ENCODE measurements around the gene UBE2J2. TPM values are rescaled to one million over a fixed set of nuclear protein-coding genes. Genes with fewer than 3 reads are reported as not detected.
"Not testable (repeated sequence)": the region's sequence is repeated elsewhere in the genome, so short reads cannot be mapped to it uniquely, and the experiment has no call there.

Gene UBE2J2
- total RNA-seq, 2 donors from 2014 or later, result 27.5 to 33.5 TPM

- no peak for DNase-seq (ENCODE audit: low spot score)
- Histone ChIP-seq H3K27me3 (no peaks in the 10 kb centered on the region), H3K9me3 (no peaks in the 10 kb centered on the region), H3K4me1 (peaks cover 0 to 24% of the 10 kb centered on the region in 2 donors), H3K4me3 (no peak overlapping the region), H3K27ac (no peak overlapping the region), H3K36me3 (peaks cover 54% of the 10 kb centered on the region)
- no peak for TF ChIP-seq CTCF (IDR thresholded peaks at IDR 0.05)
Observed at GRCh38 chr1:1255611-1256010, 18.0 kb downstream of the UBE2J2 start.

GRCh38 chr1:1255078-1255477 lies 18.6 kb downstream of the UBE2J2 start:
- Histone ChIP-seq H3K27ac (no peak overlapping the region), H3K9me3 (no peaks in the 10 kb centered on the region), H3K4me3 (no peak overlapping the region), H3K4me1 (peaks cover 0 to 19% of the 10 kb centered on the region in 2 donors), H3K27me3 (no peaks in the 10 kb centered on the region), H3K36me3 (peaks cover 49% of the 10 kb centered on the region)
- DNase-seq (ENCODE audit: low spot score), result no peak
- TF ChIP-seq CTCF (IDR thresholded peaks at IDR 0.05), result no peak

- DNase-seq (ENCODE audit: low spot score), result no peak
- Histone ChIP-seq H3K4me3 (no peak overlapping the region), H3K27ac (no peak overlapping the region), H3K9me3 (no peaks in the 10 kb centered on the region), H3K4me1 (peaks cover 0 to 14% of the 10 kb centered on the region in 2 donors), H3K36me3 (peaks cover 45% of the 10 kb centered on the region), H3K27me3 (no peaks in the 10 kb centered on the region)
- TF ChIP-seq CTCF (IDR thresholded peaks at IDR 0.05), result no peak
Observed at GRCh38 chr1:1254667-1254998, 19.0 kb downstream of the UBE2J2 start.

GRCh38 chr1:1253972-1254666 lies 19.5 kb downstream of the UBE2J2 start:
- H3K27me3 ChIP-seq, result no peaks in the 10 kb centered on the region
- peaks cover 0 to 9% of the 10 kb centered on the region in 2 donors for H3K4me1 ChIP-seq
- no peak overlapping the region for H3K27ac ChIP-seq
- peaks cover 40% of the 10 kb centered on the region for H3K36me3 ChIP-seq
- no peak for DNase-seq (ENCODE audit: low spot score)
- no peaks in the 10 kb centered on the region for H3K9me3 ChIP-seq
- H3K4me3 ChIP-seq, result no peak overlapping the region
- TF ChIP-seq CTCF (IDR thresholded peaks at IDR 0.05), result no peak

GRCh38 chr1:1253314-1253713 lies 20.3 kb downstream of the UBE2J2 start:
- Histone ChIP-seq H3K27me3 (no peaks in the 10 kb centered on the region), H3K9me3 (no peaks in the 10 kb centered on the region), H3K4me1 (peaks cover 0 to 1% of the 10 kb centered on the region in 2 donors), H3K36me3 (peaks cover 38% of the 10 kb centered on the region), H3K27ac (no peak overlapping the region), H3K4me3 (no peak overlapping the region)
- no peak for DNase-seq (ENCODE audit: low spot score)
- TF ChIP-seq CTCF (IDR thresholded peaks at IDR 0.05), result no peak

- peaks cover 0 to 13% of the 10 kb centered on the region in 2 donors for H3K4me1 ChIP-seq
- peaks cover 0 to 6% of the 10 kb centered on the region in 2 donors for H3K27me3 ChIP-seq
- H3K9me3 ChIP-seq, result no peaks in the 10 kb centered on the region
- DNase-seq (ENCODE audit: low spot score), result no peak
- H3K27ac ChIP-seq, result no peak overlapping the region
- no peak overlapping the region for H3K4me3 ChIP-seq
- H3K36me3 ChIP-seq, result peaks cover 27% of the 10 kb centered on the region
- TF ChIP-seq CTCF (IDR thresholded peaks at IDR 0.05), result no peak
Observed at GRCh38 chr1:1250786-1251284, 22.8 kb downstream of the UBE2J2 start.

- DNase-seq (ENCODE audit: low spot score); H3K9me3 ChIP-seq; H3K4me3 ChIP-seq; H3K27me3 ChIP-seq; H3K27ac ChIP-seq; H3K36me3 ChIP-seq: not testable (repeated sequence)
- peaks cover 0 to 14% of the 10 kb centered on the region in 2 donors for H3K4me1 ChIP-seq
Observed at GRCh38 chr1:1248009-1248913, 25.4 kb downstream of the UBE2J2 start.

Measured in right atrium auricular region (tissue), 2 donors.